ENCODE results near the gene TLX2.

TLX2 gene

DNA sequence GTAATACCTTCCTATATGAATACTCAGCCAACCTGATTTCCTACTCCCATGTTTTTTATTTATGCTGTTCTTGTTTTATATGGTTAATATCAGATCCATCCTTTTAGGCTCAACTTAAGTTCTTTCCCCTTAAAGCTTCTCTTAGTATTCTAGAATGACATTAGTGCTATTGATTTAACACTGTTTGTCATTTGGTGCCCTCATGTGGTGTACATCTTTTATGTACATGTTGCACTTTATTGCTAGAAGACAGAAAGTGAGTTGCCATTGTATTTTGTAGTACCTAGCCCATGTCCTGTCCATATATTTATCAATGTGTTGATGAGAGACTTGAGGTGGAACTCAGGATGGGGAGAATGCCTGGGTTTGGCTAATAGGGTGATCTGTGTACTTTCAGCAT, 18.0 kb downstream of the TLX2 start:
- DNase-seq (ENCODE audit: low spot score), result no peak

DNA sequence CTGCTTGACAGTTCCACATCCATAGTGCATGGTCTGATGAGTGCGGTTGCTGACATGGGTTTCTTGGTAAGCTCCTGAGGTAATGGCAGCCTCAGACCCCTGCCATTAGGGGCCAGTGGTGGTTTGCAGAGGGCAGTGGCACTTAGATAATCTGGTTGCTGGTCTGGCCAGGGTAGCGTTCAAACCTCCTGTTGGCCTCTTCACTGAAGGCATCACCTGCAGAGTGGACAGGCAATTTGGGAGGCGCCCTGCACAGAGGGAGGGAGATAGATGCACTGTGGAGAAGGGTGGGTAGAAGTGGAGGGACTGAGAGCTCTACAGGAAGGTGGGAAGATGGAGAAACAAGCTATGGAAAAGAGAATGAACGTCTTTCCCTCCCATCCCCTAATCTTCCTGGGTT, 19.2 kb downstream of the TLX2 start:
- no peak for DNase-seq (ENCODE audit: low spot score)

DNA sequence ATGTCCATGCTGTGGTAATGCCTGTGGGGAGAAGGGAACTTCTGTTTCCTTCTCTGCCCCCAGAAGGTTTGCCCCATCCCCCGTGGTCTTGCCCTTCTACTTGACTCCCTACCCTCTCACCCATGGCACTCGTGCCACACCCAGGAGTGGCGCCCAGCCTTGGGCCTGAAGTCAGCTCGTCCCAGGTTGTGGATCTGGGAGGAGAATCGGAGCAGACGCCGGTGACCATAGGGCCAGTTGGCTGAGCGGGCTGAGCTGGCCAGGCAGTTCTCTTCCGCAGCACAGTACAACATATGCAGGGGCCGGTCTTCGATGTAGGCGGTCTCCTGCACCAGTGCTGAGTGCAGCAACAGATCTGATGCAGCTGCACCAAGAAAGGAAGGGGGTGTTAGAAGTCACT, 20.2 kb downstream of the TLX2 start:
- DNase-seq (ENCODE audit: low spot score), result no peak

DNA sequence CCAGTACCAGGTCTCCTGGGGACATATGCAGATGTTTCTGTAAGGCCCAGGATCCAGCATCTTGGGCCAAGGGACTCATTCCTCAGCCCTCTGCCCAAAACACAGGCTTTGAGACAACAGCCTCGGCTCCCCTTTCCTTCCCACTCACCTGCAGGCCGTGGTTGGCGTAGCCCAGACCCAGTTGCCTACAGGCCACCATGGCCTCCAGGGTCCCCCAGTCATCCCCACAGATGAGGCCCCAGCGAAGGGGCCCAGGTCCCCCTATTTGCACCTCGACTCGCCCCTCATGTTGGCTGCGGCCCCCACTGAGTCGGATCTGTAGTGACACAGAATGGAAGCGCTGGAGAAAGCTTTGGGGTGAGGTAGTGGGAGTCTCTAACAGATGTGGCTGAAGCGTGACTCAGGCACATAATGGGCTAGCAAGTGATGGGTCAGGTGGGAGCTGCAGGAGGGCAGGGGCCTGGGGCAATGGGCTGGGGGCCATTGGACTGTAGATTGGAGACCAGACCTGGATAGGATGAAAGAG, 21.3 kb downstream of the TLX2 start:
- no peak for DNase-seq (ENCODE audit: low spot score)

DNA sequence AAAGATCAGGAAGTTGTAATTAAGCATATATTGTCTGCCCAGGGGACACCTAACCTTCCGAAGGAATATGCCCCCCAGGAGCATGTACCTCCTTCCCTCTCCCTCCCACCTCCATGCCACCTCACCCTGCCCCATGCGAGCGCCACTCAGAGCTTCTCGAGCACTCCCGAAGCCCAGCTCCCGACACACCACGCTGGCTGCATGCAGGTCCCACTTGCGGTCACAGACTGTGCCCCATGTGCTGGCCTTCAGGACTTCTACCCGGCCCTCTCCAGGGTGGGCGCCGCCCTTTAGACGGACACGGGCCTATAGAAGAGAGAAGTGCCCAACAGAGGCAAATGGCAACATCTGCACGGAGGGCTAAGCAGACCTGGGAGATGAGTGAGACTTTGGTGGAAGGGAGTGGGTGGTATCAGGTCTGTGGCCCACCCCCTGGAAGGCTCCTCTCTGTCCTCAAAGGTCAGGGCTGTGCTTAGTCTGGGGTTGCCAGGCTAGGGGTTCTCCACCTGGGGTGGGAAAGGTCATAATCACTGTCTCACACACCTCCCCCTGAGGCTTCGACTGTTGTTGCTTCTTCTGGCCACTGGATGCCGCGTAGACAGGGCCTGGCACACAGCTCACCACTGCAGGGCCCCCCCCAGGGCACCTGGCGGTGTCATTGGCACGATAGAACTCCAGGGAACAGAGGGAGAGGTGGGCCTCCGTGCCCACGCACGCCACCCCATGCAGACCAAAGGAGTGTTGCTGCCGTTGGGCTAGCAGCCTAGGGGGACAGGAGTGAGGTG, 22.1 kb downstream of the TLX2 start:
- no peak for DNase-seq (ENCODE audit: low spot score)

DNA sequence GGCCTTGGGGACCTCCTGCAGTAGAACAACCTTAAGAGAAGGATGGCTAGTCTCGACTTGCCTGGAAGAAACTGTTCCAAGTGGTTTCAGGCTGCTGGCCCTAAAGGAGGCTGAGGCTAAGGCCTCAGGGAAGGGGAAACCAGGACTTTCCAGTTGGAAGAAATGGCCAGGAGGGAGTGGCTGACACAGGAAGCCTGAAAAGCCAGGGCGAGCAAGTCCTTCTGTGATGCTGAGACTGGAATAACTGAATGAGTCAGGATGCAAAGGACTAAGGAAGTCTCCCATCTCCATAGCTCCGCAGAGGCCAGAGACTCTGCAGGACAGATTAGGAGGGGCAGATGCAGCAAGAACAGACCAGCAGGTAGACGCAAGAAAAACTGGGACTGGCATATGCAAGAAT, 22.9 kb downstream of the TLX2 start:
- no peak for DNase-seq (ENCODE audit: low spot score)

DNA sequence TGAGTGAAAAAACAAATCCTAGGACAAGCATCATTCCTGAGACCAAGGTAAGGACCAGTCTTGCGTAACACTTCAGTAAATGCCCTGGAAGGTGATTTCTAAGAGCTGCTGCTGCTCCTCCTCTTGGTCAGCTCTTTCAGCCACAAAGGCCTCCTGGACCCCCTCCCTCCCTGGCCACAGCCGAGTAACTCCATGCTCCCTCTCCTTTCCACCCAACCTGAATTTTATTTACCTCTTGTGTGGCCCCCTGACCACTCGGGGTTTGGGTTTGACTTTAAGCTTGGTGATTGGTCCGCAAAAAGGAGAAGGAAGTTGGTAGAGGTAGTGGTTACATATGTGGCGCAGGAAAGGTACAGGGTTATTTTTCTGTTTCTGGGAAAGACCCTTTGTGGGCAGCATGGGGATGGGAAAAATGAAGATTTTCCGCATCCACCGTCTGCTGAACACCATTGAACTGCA, 24.7 kb downstream of the TLX2 start:
- no peak for DNase-seq (ENCODE audit: low spot score)

DNA sequence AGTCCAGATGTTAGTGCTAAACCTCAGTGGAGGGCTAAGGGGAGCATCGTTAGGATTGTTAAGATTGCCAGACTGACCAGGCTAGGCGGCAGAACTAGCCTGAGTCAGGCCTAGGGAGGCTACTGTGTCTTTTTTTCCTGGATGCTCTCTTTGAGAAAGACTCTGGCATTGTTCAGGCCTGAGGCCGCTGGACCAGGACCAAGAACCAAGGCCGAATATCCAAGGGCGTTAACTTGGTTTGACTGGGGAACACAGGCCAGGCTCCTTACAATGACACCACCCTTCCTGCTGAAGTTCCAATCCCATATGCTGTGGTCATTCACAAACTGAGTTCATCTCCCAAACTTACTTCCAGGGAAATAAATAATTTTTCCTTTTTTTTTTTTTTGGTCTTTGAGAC, 26.0 kb downstream of the TLX2 start:
- DNase-seq (ENCODE audit: low spot score), result no peak

DNA sequence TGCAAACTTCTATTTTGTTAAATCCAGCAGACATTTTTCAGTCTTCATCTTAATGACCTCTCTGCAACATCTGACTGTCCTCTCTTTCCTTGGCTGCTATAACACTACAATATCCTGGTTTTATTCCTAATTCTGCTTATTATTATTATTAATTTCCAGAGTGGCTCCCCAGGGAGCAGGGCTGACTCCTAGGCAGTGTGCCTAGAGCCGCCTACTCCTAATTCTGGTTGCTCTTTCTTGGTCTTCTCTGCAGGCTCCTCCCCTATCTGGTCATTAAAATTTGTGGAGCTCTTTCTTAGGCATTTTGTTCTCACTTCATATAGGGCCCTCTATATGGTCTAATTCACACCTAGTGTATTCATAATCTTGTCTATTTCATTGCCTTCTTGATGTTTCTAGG, 28.7 kb downstream of the TLX2 start:
- DNase-seq (ENCODE audit: low spot score), result no peak

DNA sequence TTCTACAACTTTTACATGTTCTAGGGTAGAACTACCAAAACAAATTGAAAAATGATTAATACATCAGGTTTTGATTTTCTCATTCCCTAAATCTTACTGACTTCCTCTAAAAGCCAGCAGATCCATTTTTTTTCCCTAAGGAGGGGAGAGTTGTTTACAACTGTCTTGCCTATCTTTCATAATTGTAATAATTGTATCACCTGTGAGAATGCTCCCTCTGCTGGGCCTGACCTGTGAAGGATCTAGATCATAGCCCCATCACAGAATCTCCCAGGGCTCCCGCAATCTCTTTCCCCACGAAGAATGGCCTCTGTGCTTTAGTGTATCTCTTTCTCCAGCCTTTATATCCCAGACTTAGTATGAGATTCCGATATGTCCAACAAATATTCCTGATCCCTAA, 30.4 kb downstream of the TLX2 start:
- no peak for DNase-seq (ENCODE audit: low spot score)

DNA sequence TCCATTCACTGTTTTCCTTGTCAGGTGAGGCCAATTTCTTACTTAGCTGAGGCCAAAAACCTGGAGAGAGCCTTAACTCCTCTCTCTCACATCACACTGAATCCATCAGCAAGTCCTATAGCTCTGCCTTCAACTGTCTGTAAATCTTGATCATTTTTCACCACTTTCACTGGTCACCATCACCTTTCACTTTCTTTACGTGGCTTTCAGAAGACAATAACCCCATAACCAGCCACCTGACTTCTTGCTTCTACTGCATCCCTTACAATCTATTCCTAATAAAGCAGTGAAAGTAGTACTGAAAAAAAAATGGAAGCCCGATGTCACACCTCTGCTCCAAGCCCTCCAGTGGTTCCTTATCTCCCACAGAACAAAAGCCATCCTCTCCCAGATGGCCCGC, 31.8 kb downstream of the TLX2 start:
- DNase-seq (ENCODE audit: low spot score), result no peak

DNA sequence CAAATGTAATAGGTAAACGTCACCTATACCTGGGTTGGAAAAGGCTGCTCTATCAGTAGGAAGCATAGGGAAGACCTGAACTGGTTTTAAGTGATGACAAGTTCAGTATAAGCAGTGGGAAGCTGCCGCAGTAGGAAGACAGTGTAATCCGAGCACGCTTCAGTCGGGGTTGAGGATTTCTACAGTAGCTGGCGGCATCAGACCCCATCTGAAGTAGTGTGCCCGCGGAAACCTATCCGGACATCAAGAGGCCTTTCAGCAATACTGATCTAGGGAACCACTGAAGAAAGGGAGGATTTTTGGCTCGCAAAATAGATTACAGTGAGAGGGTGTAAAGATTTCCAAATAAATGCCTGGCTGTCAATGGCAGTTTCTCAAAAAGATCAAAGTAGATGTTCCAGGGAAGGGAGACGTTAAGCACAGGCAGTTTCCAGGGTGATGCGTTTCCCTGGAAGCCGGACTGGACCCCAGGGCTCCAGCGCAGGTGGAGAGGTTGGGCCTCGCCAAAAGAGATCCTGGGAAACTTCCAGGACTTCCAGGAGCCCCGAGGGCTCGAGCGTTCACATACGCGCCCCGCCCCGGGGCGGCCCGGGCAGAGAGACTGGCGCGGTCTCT, 34.1 kb downstream of the TLX2 start:
- DNase-seq (ENCODE audit: low spot score), result no peak

DNA sequence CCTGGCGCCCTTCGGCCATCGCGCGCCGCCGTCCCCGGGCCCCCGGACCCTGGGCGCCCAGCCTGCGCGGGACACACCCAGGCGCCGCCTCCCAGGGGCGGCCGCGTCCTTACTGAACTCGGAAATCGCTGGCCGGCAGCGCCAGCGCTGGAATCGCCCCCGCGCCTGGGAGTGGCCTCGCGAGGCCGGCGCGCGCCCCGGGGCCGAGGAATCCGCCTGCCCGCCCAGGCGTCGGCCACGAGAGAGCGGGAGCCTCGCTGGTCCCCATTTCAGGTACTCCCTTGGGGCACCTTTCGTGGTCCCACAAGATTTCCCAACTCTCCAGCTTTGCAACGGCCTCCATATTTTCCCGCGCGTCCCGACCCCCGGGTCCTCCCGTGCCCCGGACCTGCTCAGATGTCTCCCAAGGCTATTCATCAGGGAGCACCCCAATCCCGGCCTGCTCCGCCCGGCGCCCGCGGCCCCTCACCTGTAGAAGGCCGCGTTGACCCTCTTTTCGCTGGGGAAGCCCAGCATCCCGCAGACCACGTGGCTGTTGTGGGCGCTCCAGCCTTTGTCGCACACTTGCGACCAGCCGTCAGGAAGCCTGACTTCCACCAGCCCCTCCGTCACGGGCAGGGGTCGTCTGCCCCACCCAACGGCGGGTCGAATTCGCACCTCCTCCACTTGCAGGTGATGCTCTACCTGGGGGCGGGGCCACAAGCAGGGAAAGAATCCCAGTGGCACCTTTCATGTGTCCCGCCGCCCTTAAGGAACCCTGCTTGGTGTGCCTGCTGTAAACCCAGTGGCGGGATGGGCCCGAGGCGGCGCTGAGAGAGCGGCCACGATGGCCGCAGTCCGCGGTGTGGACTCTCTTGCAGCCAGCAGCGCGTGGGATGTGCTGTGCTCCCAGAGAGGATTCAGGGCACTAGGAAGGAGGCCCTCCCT, 34.9 kb downstream of the TLX2 start:
- DNase-seq (ENCODE audit: low spot score), result peak; percentile 84

DNA sequence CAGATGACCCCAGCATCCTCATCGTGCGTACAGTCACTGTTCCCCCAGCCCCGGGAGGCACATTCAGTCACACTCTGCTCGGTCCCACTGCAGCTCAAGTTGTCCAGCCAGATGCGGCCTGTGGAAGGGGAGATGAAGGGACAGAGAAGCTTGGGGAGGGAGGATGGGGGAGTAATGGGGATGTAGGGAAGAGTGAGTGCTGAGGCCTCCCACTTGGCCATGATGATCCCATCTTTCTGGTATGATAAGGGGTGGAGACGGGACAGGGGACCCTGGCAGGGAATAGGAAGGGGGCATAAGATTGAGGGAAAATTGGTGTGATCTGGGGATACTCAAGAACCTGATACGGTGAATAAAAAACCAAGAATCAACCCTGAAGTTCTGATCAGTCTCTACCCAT, 36.0 kb downstream of the TLX2 start:
- DNase-seq (ENCODE audit: low spot score), result no peak

DNA sequence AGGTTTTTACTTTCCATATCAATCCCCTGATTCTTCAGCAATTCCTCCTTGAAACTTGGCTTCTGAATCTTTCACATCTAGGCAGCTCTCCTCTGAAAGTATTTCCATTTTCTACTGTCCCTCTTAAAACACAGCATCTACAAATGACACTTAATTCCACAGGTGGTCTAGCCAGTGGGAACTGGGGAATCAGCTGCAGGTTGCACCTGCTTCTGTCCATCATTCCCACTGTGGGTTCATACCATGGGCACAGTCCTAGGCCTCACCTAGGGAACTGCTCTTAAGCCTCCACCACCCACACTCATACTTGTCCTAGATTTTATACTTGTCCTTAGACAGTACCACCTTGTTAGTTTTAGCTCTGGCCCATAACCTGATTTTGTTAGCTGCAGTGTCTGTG, 37.3 kb downstream of the TLX2 start:
- DNase-seq (ENCODE audit: low spot score), result no peak

DNA sequence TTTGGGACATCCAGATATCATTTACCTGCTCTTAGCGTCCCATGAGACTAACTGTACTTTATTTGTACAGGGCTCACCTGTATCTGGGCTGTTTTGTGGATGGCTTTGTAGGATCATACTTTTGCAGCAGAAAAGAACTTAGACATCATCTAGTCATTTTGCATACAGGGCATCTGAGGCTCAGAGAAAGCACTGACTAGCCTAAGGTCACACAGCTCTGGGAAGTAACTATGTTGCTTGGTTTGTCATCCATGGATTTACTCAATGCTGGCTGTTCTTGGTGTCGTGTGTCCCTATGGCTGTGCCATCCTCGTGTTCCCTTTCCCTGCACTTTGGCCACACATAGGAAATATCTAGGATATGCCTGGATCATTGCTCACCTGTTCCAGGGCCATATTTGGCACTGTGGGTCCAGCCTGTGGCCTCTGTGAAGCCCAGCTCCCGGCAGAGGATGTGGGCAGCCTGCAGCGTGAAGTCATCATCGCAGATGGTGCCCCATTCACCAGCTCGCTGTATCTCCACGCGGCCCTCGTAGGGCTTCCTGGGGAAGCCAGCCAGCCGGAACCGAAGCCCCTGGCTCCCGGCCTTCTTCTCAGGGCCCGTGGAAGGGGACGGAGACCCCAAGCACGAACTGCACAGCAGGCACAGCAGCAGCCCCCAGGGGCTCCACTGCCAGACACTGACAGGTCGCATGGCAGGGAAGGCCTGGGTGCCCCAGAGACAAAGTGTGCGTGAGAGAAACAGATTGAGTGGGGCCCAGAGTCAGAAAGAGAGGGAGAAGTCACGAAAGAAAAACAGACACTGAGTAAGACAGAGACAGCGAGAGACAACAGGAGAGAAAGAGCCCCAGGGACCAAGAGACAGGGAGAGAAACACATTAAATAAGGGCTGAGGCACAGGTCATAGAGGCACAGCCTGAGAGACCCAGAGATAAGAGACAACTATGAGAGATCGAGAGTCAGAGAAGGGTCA, 38.0 kb downstream of the TLX2 start:
- no peak for DNase-seq (ENCODE audit: low spot score)

DNA sequence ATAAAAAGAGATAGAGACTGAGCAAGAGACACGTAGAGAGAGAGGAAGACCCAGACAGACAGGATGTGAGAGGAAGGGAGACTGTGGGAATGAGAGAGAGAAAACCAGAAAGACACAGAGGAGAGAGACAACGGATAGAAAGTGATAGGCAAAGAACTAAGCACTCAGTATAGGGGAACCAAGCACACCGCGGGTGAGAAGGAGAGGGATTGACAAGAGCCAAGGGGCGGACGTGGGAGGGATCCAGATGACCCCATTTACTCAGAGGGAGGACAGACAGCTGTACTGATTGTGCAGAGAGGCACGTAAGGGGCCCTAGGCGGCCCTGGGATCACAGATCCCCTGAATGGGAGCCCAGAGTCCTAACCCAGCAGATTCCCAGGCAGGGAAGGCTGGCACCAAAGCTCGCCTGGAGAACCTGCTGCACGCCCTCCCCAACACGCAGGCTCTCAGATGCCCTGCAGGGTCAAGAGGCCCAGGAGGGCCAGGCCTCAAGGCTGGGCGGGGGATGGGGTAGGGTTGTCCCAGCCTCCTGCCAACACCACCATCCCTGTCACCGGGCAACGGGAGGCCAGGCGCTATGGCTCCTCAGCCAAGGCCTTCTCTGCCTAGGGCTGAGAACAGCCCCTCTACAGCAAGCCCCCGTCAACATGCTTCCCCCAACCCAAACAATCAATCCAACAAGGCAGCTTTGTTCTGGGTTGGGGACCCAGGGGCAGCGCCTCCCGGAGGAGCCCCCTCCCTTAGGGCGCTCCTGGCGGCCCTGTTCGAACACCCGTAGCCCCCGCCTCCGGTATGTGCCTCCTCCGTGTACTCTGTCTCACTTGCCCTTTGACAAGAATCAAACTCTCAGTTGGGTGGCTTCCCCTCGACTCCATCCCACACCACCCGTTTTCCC, 38.9 kb downstream of the TLX2 start:
- DNase-seq (ENCODE audit: low spot score), result no peak

DNA sequence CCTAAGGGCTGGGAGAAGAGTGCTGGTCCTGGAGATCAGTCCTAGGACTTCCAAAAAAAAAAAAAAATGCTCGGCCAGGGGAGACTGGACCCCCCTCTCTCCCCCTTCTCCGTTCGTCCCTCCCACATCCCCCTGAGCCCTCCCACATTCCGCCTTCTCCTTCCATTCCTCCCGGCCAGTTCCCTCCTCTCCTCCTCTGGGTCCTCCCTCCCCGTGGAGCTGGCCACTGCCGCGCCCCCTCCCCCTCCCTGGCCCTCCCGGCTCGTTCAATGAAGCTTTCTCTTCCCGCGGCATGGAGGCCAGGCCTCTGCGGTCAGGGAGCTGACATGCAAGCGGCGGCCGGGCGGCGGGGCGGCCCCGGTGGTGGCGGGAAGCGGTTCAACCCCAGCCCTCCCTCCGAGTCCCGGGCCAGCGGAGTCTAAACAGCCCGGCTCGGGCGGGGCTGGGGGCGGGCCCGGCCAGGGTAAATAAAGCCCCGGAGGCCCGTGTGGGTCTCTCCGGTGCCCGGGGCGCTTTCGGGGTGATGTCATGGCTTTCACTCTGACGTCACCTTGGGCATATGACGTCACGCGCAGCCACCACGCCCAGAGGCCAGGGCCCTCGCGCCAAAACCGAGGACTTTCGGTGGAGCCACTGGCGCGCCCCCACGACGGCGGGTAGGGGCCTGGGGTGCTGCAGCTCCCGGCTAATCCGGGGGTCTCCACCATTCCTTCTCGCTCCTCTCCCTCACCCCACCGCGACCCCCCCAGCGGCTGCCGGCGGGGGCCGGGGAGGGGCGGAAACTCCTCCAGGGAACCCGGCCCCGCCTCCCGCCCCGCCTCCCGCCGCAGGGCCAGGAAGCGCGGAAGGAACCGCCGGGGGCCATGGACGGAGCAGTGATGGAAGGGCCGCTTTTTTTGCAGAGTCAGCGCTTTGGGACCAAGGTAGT, 39.9 kb downstream of the TLX2 start, which contains the start of the genes DOK1 and LOXL3:
DOK1 (plus strand) TSS at position 829 of the 928 bp plus-strand sequence; CDS start at position 864, 35 bp downstream.
LOXL3 (minus strand) TSS at position 51 of the 928 bp plus-strand sequence. CDS start 1,308 bp downstream, outside the sequence.
- DNase-seq (ENCODE audit: low spot score), result peak; percentile 90

All from iPS-NIHi11 (cell line).